ENCODE results near the gene PJA1. TPM values are rescaled to one million over a fixed set of nuclear protein-coding genes. Genes with fewer than 3 reads are reported as not detected.

Gene PJA1
- total RNA-seq, 1 donor from 2014 or later = 14.4 TPM

GRCh38 chrX:69144838-69145680 is 20.2 kb downstream of the PJA1 start:
- DNase-seq = no peak
- H3K4me3 Mint-ChIP-seq = no peak overlapping the region
- no peak overlapping the region for H3K27ac Mint-ChIP-seq
- no peaks in the 10 kb centered on the region for H3K9me3 Mint-ChIP-seq
- no peaks in the 10 kb centered on the region for H3K36me3 Mint-ChIP-seq (ENCODE audit: low read depth)
- no peaks in the 10 kb centered on the region for H3K4me1 Mint-ChIP-seq
- intact Hi-C loops (cut with micrococcal nuclease) = no loop called here
- H3K27me3 Mint-ChIP-seq = no peaks in the 10 kb centered on the region

GRCh38 chrX:69143530-69143929 is 21.7 kb downstream of the PJA1 start:
- H3K9me3 Mint-ChIP-seq = no peaks in the 10 kb centered on the region
- no peak overlapping the region for H3K4me3 Mint-ChIP-seq
- intact Hi-C loops (cut with micrococcal nuclease) = no loop called here
- H3K27ac Mint-ChIP-seq = no peak overlapping the region
- no peaks in the 10 kb centered on the region for H3K36me3 Mint-ChIP-seq (ENCODE audit: low read depth)
- no peaks in the 10 kb centered on the region for H3K27me3 Mint-ChIP-seq
- DNase-seq = no peak
- no peaks in the 10 kb centered on the region for H3K4me1 Mint-ChIP-seq

- H3K4me3 Mint-ChIP-seq = no peak overlapping the region
- no peaks in the 10 kb centered on the region for H3K36me3 Mint-ChIP-seq (ENCODE audit: low read depth)
- H3K4me1 Mint-ChIP-seq = no peaks in the 10 kb centered on the region
- no peak overlapping the region for H3K27ac Mint-ChIP-seq
- no peak for DNase-seq
- intact Hi-C loops (cut with micrococcal nuclease) = no loop called here
- H3K27me3 Mint-ChIP-seq = no peaks in the 10 kb centered on the region
- H3K9me3 Mint-ChIP-seq = no peaks in the 10 kb centered on the region
Measured at GRCh38 chrX:69142788-69143469, 22.3 kb downstream of the PJA1 start.

- Mint-ChIP-seq H3K36me3 (ENCODE audit: low read depth) (no peaks in the 10 kb centered on the region), H3K9me3 (no peaks in the 10 kb centered on the region), H3K27me3 (peaks cover 4% of the 10 kb centered on the region), H3K27ac (no peak overlapping the region), H3K4me3 (no peak overlapping the region), H3K4me1 (no peaks in the 10 kb centered on the region)
- DNase-seq = no peak
- intact Hi-C loops (cut with micrococcal nuclease) = no loop called here
Measured at GRCh38 chrX:69140837-69141236, 24.4 kb downstream of the PJA1 start.

GRCh38 chrX:69139516-69139915 is 25.7 kb downstream of the PJA1 start:
- Mint-ChIP-seq H3K36me3 (ENCODE audit: low read depth) (no peaks in the 10 kb centered on the region), H3K9me3 (no peaks in the 10 kb centered on the region), H3K27ac (no peak overlapping the region), H3K27me3 (peaks cover 5% of the 10 kb centered on the region), H3K4me1 (no peaks in the 10 kb centered on the region), H3K4me3 (no peak overlapping the region)
- intact Hi-C loops (cut with micrococcal nuclease) = no loop called here
- DNase-seq = no peak

GRCh38 chrX:69138512-69138911 is 26.7 kb downstream of the PJA1 start:
- Mint-ChIP-seq H3K9me3 (no peaks in the 10 kb centered on the region), H3K36me3 (ENCODE audit: low read depth) (no peaks in the 10 kb centered on the region), H3K4me3 (no peak overlapping the region), H3K27ac (no peak overlapping the region), H3K27me3 (peaks cover 11% of the 10 kb centered on the region), H3K4me1 (no peaks in the 10 kb centered on the region)
- intact Hi-C loops (cut with micrococcal nuclease) = no loop called here
- DNase-seq = no peak

- Mint-ChIP-seq H3K4me1 (no peaks in the 10 kb centered on the region), H3K4me3 (no peak overlapping the region), H3K27me3 (peaks cover 14% of the 10 kb centered on the region), H3K9me3 (no peaks in the 10 kb centered on the region), H3K36me3 (ENCODE audit: low read depth) (no peaks in the 10 kb centered on the region), H3K27ac (no peak overlapping the region)
- intact Hi-C loops (cut with micrococcal nuclease) = no loop called here
- no peak for DNase-seq
Measured at GRCh38 chrX:69138118-69138390, 27.2 kb downstream of the PJA1 start.

GRCh38 chrX:69137371-69138117 is 27.7 kb downstream of the PJA1 start:
- H3K9me3 Mint-ChIP-seq = no peaks in the 10 kb centered on the region
- intact Hi-C loops (cut with micrococcal nuclease) = no loop called here

GRCh38 chrX:69136546-69137331 is 28.5 kb downstream of the PJA1 start:
- H3K27ac Mint-ChIP-seq = no peak overlapping the region
- intact Hi-C loops (cut with micrococcal nuclease) = no loop called here
- H3K4me3 Mint-ChIP-seq = no peak overlapping the region
- DNase-seq = no peak
- no peaks in the 10 kb centered on the region for H3K36me3 Mint-ChIP-seq (ENCODE audit: low read depth)
- no peaks in the 10 kb centered on the region for H3K4me1 Mint-ChIP-seq
- H3K9me3 Mint-ChIP-seq = no peaks in the 10 kb centered on the region
- peaks cover 14% of the 10 kb centered on the region for H3K27me3 Mint-ChIP-seq

More at GRCh38 chrX:69137371-69138117, 27.7 kb downstream of the PJA1 start:
- Mint-ChIP-seq H3K36me3 (ENCODE audit: low read depth) (no peaks in the 10 kb centered on the region), H3K27ac (no peak overlapping the region), H3K4me3 (no peak overlapping the region), H3K27me3 (peaks cover 14% of the 10 kb centered on the region), H3K4me1 (no peaks in the 10 kb centered on the region)
- no peak for DNase-seq

GRCh38 chrX:69133921-69134542 is 31.2 kb downstream of the PJA1 start:
- Mint-ChIP-seq H3K36me3 (ENCODE audit: low read depth) (no peaks in the 10 kb centered on the region), H3K27me3 (peaks cover 16% of the 10 kb centered on the region), H3K4me1 (no peaks in the 10 kb centered on the region), H3K4me3 (no peak overlapping the region), H3K27ac (no peak overlapping the region), H3K9me3 (no peaks in the 10 kb centered on the region)
- no peak for DNase-seq
- intact Hi-C loops (cut with micrococcal nuclease) = no loop called here

GRCh38 chrX:69131886-69132285 is 33.4 kb downstream of the PJA1 start:
- intact Hi-C loops (cut with micrococcal nuclease) = no loop called here
- H3K27ac Mint-ChIP-seq = no peak overlapping the region
- H3K27me3 Mint-ChIP-seq = peaks cover 23% of the 10 kb centered on the region
- no peaks in the 10 kb centered on the region for H3K4me1 Mint-ChIP-seq
- no peaks in the 10 kb centered on the region for H3K9me3 Mint-ChIP-seq
- no peak overlapping the region for H3K4me3 Mint-ChIP-seq
- DNase-seq = no peak
- no peaks in the 10 kb centered on the region for H3K36me3 Mint-ChIP-seq (ENCODE audit: low read depth)

- intact Hi-C loops (cut with micrococcal nuclease) = no loop called here
- Mint-ChIP-seq H3K27ac (no peak overlapping the region), H3K27me3 (peaks cover 19% of the 10 kb centered on the region), H3K4me1 (no peaks in the 10 kb centered on the region), H3K36me3 (ENCODE audit: low read depth) (no peaks in the 10 kb centered on the region), H3K4me3 (no peak overlapping the region), H3K9me3 (no peaks in the 10 kb centered on the region)
- DNase-seq = no peak
Measured at GRCh38 chrX:69130439-69130838, 34.8 kb downstream of the PJA1 start.

GRCh38 chrX:69128588-69128987 is 36.7 kb downstream of the PJA1 start:
- intact Hi-C loops (cut with micrococcal nuclease) = no loop called here

More at GRCh38 chrX:69128588-69128987, 36.7 kb downstream of the PJA1 start:
- no peak overlapping the region for H3K4me3 Mint-ChIP-seq
- H3K36me3 Mint-ChIP-seq (ENCODE audit: low read depth) = no peaks in the 10 kb centered on the region
- no peak for DNase-seq
- H3K27me3 Mint-ChIP-seq = peaks cover 14% of the 10 kb centered on the region
- H3K9me3 Mint-ChIP-seq = no peaks in the 10 kb centered on the region
- H3K4me1 Mint-ChIP-seq = no peaks in the 10 kb centered on the region
- H3K27ac Mint-ChIP-seq = no peak overlapping the region
